ENCODE results near the gene DLGAP3.

Gene DLGAP3

DNA sequence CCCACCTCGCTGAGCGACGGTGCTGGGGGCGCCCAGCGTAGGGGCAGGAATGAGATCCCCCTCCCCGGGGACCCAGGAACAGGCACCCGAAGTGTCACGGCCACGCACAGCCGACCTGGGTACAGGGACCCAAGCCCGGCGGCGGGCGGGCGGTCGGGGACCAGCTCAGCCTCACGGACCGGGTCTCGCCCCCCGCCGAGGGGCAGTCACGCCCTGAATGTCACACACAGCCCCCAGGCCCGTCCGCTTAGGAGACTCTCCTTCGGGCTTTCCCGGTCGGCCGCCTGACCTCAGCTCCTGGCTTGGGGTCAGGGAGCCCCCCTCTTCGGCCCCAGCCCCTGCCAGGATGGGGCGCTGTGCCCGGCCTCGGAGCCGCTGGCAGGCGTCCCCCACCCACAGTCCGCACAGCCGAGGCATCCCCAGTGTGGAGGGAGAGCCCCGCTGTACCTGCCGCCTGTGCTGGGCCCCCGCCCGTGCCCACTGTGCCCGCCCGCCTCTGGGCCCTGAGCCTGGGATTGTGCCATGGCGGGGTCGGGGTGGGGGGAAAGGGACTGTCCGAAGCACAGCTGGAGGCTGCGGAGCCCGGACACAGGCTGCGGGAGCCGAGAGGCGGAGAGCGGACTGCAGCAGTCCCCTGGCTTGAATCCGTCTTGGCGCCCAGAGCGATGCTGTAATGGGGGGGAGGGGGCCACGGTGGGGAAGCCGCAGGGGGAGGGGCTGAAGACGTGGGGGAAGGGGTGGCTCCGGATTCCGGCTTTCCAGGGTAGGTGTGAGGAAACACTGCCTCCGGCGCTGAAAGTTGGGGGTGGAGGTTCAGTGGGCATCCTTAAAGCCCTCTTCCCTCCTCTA is 627 bp upstream of the DLGAP3 start:
- DNase-seq = no peak
- Histone ChIP-seq H3K27me3 (ENCODE audit: insufficient read depth, low read length) (peaks cover 31% of the 10 kb centered on the region), H3K36me3 (ENCODE audit: control insufficient read depth in 1 of 2, insufficient read depth in 2 of 2, low read length in 2 of 2) (no peaks in the 10 kb centered on the region), H2AK5ac (ENCODE audit: low read length) (no peak overlapping the region), H4K12ac (ENCODE audit: low read depth, low read length) (no peak overlapping the region), H3K4me1 (ENCODE audit: control insufficient read depth in 1 of 2, insufficient read depth in 2 of 2, low read length in 2 of 2) (peaks cover 5 to 13% of the 10 kb centered on the region in 2 experiments), H3K4ac (ENCODE audit: low read depth, low read length) (no peak overlapping the region), H3K14ac (ENCODE audit: low read length) (no peak overlapping the region), H3K9ac (ENCODE audit: low read length) (no peak overlapping the region), H3K4me2 (ENCODE audit: low read length) (peak overlapping the region; percentile 94), H2BK120ac (ENCODE audit: insufficient read depth, low read length, poor library complexity) (no peak overlapping the region), H3K18ac (ENCODE audit: low read length) (no peak overlapping the region), H3K4me3 (ENCODE audit: low read depth, low read length) (peak overlapping the region; percentile 20), H2BK12ac (ENCODE audit: low read length) (no peak overlapping the region), H3K9me3 (ENCODE audit: insufficient read depth, low read depth, low read length) (peaks cover 11% of the 10 kb centered on the region), H2BK5ac (ENCODE audit: low read depth, low read length, poor library complexity) (no peak overlapping the region), H4K8ac (ENCODE audit: low read depth, low read length) (no peak overlapping the region), H4K91ac (ENCODE audit: low read depth, low read length) (no peak overlapping the region), H3K27ac (ENCODE audit: low read depth, low read length) (no peak overlapping the region), H2AFZ (ENCODE audit: insufficient read depth, low read length, poor library complexity) (no peak overlapping the region), H3K79me1 (ENCODE audit: low read length) (no peaks in the 10 kb centered on the region), H3K79me2 (ENCODE audit: control insufficient read depth, insufficient read depth, low read length, poor library complexity) (no peaks in the 10 kb centered on the region), H3K23ac (ENCODE audit: low read length) (no peak overlapping the region)
- WGBS (ENCODE audit: extremely low coverage, insufficient coverage, insufficient read length) = no CpG with 5 or more reads among the region's 61 CpGs

DNA sequence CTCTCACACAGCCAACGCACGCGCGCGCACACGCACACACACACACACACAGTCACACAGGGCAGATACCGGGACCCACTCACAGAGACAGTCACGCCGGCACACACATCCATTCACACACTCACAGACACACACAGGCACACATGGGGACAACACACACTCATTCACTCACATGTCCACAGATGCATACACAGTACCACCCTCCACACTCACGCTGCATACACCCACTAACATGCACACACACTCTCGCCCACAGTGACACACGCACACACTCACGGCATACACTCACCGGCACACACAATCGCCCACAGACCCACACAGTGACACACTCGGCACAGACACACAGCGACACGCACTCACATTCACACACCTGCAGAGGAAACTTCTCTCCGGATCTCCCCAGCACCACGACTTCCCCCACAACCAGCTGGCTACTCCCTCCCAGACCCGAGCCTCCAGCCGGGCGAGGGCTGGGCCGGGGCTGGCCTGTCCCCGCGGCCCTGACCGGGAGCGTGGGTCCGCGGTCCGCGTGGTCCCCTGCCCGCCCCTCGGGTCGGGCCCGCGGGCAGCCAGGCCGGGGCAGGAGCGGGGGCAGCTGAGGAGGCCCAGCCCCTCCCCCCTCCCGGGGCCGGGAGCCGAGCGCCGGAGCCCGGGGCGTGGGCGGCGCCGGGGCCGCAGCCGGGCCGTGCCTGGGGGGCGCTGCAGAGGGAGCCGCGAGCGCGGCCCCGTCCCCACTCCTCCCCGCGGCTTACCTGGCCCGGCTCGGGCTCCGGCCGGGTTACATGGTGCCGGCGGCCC is 552 bp downstream of the DLGAP3 start:
- Histone ChIP-seq H3K4me2 (ENCODE audit: low read length) (peak overlapping the region; percentile 94), H3K79me2 (ENCODE audit: control insufficient read depth, insufficient read depth, low read length, poor library complexity) (no peaks in the 10 kb centered on the region), H3K79me1 (ENCODE audit: low read length) (no peaks in the 10 kb centered on the region), H2AK5ac (ENCODE audit: low read length) (no peak overlapping the region), H3K4ac (ENCODE audit: low read depth, low read length) (no peak overlapping the region), H4K12ac (ENCODE audit: low read depth, low read length) (no peak overlapping the region), H3K27ac (ENCODE audit: low read depth, low read length) (no peak overlapping the region), H4K8ac (ENCODE audit: low read depth, low read length) (no peak overlapping the region), H2AFZ (ENCODE audit: insufficient read depth, low read length, poor library complexity) (peak overlapping the region; percentile 1), H3K14ac (ENCODE audit: low read length) (no peak overlapping the region), H3K23ac (ENCODE audit: low read length) (peak overlapping the region; percentile 100), H3K18ac (ENCODE audit: low read length) (no peak overlapping the region), H2BK12ac (ENCODE audit: low read length) (no peak overlapping the region), H3K9me3 (ENCODE audit: insufficient read depth, low read depth, low read length) (peaks cover 11% of the 10 kb centered on the region), H2BK5ac (ENCODE audit: low read depth, low read length, poor library complexity) (no peak overlapping the region), H4K91ac (ENCODE audit: low read depth, low read length) (no peak overlapping the region), H3K9ac (ENCODE audit: low read length) (no peak overlapping the region), H3K27me3 (ENCODE audit: insufficient read depth, low read length) (peaks cover 31% of the 10 kb centered on the region), H3K4me1 (ENCODE audit: control insufficient read depth in 1 of 2, insufficient read depth in 2 of 2, low read length in 2 of 2) (peaks cover 5 to 13% of the 10 kb centered on the region in 2 experiments), H3K4me3 (ENCODE audit: low read depth, low read length) (peak overlapping the region; percentile 44), H2BK120ac (ENCODE audit: insufficient read depth, low read length, poor library complexity) (no peak overlapping the region), H3K36me3 (ENCODE audit: control insufficient read depth in 1 of 2, insufficient read depth in 2 of 2, low read length in 2 of 2) (no peaks in the 10 kb centered on the region)
- no CpG with 5 or more reads among the region's 66 CpGs for WGBS (ENCODE audit: extremely low coverage, insufficient coverage, insufficient read length)
- DNase-seq = no peak

DNA sequence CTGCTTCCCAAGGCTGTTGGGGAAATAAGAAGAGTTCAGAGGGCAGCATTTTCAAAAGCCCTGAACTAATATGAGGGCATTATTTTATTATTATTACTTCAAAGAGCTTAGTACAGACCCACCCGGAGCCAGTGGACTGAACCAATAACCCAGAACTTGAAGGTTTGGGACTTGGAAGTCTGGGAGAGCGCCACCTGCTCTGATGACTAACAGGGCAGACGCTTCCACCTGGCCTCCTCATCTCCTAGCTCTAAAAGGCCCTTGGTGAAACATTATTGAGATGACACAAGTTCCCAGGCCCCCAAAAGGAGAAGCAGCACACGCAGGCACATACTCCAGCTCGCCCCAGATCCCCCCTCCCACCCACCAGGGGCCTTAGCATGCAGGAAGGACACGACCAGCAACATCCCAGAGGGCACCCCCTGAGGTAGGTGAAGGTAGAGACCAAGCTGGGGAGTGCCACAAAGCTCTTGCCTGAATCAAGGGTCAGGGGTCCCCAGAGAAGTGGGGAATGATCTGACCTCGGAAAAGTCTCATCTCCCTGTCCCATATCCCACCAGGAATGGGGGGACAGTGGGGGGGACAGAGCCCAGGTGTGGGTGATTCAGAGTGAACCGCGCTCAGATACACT is 1.3 kb downstream of the DLGAP3 start:
- WGBS (ENCODE audit: extremely low coverage, insufficient coverage, insufficient read length) = no CpG with 5 or more reads among the region's 9 CpGs

DNA sequence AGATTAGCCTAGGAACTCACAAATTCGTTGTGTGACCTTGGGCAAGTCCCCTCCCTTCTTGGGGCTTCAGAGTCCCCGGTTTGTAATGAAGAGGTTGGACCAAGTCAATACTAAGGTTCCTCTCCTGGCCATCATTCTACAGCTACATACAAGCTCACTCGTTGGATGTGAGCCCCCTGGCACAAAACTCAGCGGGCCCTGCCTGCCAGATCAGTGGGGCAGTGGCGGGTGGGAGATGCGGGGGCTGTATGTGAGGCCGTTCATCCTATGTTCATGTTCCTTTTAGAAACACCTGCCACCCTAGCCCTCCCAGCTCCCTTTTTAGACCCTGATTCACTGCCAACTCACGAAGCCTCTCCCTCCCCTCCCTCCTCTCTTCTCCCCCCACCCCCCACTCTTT is 2.1 kb downstream of the DLGAP3 start:
- H3K18ac ChIP-seq (ENCODE audit: low read length) = no peak overlapping the region
- H4K12ac ChIP-seq (ENCODE audit: low read depth, low read length) = no peak overlapping the region
- no peak overlapping the region for H3K9ac ChIP-seq (ENCODE audit: low read length)
- no peak overlapping the region for H2AK5ac ChIP-seq (ENCODE audit: low read length)
- H2BK5ac ChIP-seq (ENCODE audit: low read depth, low read length, poor library complexity) = no peak overlapping the region
- no peak overlapping the region for H3K27ac ChIP-seq (ENCODE audit: low read depth, low read length)
- no peak overlapping the region for H2AFZ ChIP-seq (ENCODE audit: insufficient read depth, low read length, poor library complexity)
- no peak overlapping the region for H3K4ac ChIP-seq (ENCODE audit: low read depth, low read length)
- peaks cover 11% of the 10 kb centered on the region for H3K9me3 ChIP-seq (ENCODE audit: insufficient read depth, low read depth, low read length)
- H4K8ac ChIP-seq (ENCODE audit: low read depth, low read length) = no peak overlapping the region
- WGBS (ENCODE audit: extremely low coverage, insufficient coverage, insufficient read length) = no CpG with 5 or more reads among the region's 8 CpGs
- no peak overlapping the region for H4K91ac ChIP-seq (ENCODE audit: low read depth, low read length)
- H2BK120ac ChIP-seq (ENCODE audit: insufficient read depth, low read length, poor library complexity) = no peak overlapping the region
- no peak overlapping the region for H3K23ac ChIP-seq (ENCODE audit: low read length)
- no peak for DNase-seq
- no peak overlapping the region for H3K14ac ChIP-seq (ENCODE audit: low read length)
- H3K4me2 ChIP-seq (ENCODE audit: low read length) = no peak overlapping the region
- no peak overlapping the region for H3K4me3 ChIP-seq (ENCODE audit: low read depth, low read length)
- no peaks in the 10 kb centered on the region for H3K79me1 ChIP-seq (ENCODE audit: low read length)
- no peaks in the 10 kb centered on the region for H3K79me2 ChIP-seq (ENCODE audit: control insufficient read depth, insufficient read depth, low read length, poor library complexity)
- H3K36me3 ChIP-seq (ENCODE audit: control insufficient read depth in 1 of 2, insufficient read depth in 2 of 2, low read length in 2 of 2) = no peaks in the 10 kb centered on the region
- H2BK12ac ChIP-seq (ENCODE audit: low read length) = no peak overlapping the region
- H3K27me3 ChIP-seq (ENCODE audit: insufficient read depth, low read length) = peaks cover 31% of the 10 kb centered on the region
- H3K4me1 ChIP-seq (ENCODE audit: control insufficient read depth in 1 of 2, insufficient read depth in 2 of 2, low read length in 2 of 2) = peaks cover 5 to 13% of the 10 kb centered on the region in 2 experiments

More for the DNA sequence above, 1.3 kb downstream of the DLGAP3 start:
- Histone ChIP-seq H3K4ac (ENCODE audit: low read depth, low read length) (no peak overlapping the region), H3K23ac (ENCODE audit: low read length) (no peak overlapping the region), H2BK5ac (ENCODE audit: low read depth, low read length, poor library complexity) (no peak overlapping the region), H3K79me1 (ENCODE audit: low read length) (no peaks in the 10 kb centered on the region), H3K9ac (ENCODE audit: low read length) (no peak overlapping the region), H4K8ac (ENCODE audit: low read depth, low read length) (no peak overlapping the region), H4K12ac (ENCODE audit: low read depth, low read length) (no peak overlapping the region), H3K79me2 (ENCODE audit: control insufficient read depth, insufficient read depth, low read length, poor library complexity) (no peaks in the 10 kb centered on the region), H3K4me1 (ENCODE audit: control insufficient read depth in 1 of 2, insufficient read depth in 2 of 2, low read length in 2 of 2) (peaks cover 5 to 13% of the 10 kb centered on the region in 2 experiments), H3K27ac (ENCODE audit: low read depth, low read length) (no peak overlapping the region), H3K36me3 (ENCODE audit: control insufficient read depth in 1 of 2, insufficient read depth in 2 of 2, low read length in 2 of 2) (no peaks in the 10 kb centered on the region), H2AK5ac (ENCODE audit: low read length) (no peak overlapping the region), H3K4me3 (ENCODE audit: low read depth, low read length) (no peak overlapping the region), H3K14ac (ENCODE audit: low read length) (no peak overlapping the region), H2AFZ (ENCODE audit: insufficient read depth, low read length, poor library complexity) (no peak overlapping the region), H3K27me3 (ENCODE audit: insufficient read depth, low read length) (peaks cover 31% of the 10 kb centered on the region), H3K9me3 (ENCODE audit: insufficient read depth, low read depth, low read length) (peaks cover 11% of the 10 kb centered on the region), H2BK12ac (ENCODE audit: low read length) (no peak overlapping the region), H2BK120ac (ENCODE audit: insufficient read depth, low read length, poor library complexity) (no peak overlapping the region), H3K18ac (ENCODE audit: low read length) (no peak overlapping the region), H4K91ac (ENCODE audit: low read depth, low read length) (no peak overlapping the region), H3K4me2 (ENCODE audit: low read length) (no peak overlapping the region)
- no peak for DNase-seq

Measured in trophoblast cell (in vitro differentiated cells and primary cell).